GM19463 (cell line): ENCODE data around the gene VPS11.

ENCODE experiments used
- ATAC-seq: cut with Tn5 transposase; IDR thresholded peaks from one replicate; pipeline ENCODE4 v1.9.1; 2021; ENCODE audit warnings: mild to moderate bottlenecking, moderate library complexity; ENCODE audit not compliant: unreplicated experiment

Gene VPS11

DNA sequence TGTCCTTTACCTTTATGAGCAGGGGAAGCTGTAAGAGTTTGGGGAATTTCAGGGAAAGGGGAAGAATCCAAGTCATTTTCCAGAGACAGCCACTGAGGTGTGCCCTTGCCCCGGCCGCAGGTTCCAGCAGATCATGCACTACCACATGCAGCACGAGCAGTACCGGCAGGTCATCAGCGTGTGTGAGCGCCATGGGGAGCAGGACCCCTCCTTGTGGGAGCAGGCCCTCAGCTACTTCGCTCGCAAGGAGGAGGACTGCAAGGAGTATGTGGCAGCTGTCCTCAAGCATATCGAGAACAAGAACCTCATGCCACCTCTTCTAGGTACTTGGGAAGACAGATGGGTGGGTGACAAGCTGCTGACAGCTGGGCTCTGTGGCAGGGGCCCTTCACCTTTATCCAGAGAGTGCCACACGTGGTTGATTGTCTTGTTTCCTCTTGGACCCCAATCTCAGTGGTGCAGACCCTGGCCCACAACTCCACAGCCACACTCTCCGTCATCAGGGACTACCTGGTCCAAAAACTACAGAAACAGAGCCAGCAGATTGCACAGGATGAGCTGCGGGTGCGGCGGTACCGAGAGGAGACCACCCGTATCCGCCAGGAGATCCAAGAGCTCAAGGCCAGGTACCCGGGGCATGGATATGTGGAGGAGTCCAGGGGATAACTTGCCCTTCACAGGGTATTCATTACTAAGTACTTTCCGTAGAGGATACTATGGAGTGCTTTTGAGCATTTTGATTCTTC, 11.2 kb downstream of the VPS11 start:
- no peak for ATAC-seq

DNA sequence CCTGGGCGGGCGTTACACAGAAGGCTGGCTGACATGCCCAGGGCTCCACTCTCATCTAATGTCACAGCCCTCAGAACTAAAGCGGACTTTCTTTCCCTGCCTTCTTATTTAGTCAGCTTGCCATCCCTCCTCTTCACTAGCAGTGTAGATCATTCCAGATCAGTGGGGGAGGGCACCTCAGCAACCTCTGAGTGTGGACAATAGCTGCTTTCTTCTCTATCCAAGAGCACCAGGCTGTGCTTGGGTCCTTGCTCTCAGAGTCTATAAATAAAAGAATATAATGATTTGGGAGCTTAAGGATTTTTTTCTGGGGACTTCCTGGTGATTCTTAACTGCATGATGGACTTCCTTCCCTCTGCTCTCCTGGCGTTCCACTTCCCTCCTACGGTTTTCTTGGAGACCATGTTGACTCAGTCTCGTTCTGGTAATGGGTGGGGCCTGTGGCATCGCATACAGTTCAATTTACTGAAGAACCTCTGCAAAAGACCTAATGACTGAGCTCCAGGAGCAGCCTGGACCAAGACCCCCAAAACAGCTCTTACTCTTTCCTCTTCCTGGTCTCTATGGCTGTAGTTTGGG, 14.2 kb downstream of the VPS11 start:
- ATAC-seq, result no peak

DNA sequence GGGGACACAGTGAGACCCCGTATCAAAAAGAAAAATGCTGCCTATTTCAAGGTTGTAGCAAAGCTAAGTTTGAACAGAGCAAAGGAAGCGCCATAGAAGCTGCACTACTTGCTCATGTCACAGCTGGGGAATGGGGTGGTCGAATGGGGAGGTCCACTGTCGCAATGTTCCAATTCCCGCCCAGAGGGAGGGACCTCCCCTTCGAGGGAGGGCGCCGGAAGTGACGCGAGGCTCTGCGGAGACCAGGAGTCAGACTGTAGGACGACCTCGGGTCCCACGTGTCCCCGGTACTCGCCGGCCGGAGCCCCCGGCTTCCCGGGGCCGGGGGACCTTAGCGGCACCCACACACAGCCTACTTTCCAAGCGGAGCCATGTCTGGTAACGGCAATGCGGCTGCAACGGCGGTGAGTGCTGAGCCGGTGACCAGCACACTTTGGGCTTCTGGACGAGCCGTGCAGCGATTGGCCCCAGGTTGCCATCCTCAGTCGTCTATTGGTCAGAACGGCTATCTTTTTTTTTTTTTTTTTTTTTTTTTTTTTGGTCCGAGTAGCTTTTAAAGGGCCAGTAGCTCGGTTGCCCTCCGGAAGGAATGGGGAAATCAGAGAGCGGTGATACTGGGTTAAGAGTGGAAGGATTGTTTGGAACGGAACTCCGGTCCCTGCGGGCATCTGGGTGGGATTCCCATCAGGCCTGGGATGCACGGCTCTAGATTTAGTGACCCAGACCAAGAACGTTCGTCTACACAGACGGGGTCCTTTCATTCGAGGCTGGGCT, 17.2 kb downstream of the VPS11 start, which contains the start of gene HMBS:
HMBS (plus strand) TSS at position 219 of the 774 bp plus-strand sequence; CDS start at position 372, 153 bp downstream.
- peak; percentile 95 for ATAC-seq

DNA sequence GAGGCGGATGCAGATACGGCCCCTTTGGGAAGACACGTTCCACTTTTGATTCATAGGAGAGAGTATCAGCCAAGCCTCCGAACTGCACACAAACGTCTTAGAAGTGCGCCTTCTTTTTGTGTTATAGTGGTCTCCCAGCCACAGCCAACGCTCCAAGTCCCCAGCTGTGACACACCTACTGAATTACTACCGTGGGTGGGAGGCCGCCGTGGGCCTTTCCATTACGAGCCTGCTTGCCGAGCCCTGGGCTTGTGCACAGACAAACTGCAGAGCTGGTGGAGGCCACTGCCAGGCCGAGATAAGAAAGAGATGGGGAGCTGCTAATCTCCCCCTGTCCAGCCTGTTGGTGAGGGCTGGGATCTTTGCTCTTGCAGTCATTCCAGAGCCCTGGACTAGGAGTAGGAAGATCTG, 17.8 kb downstream of the VPS11 start:
- ATAC-seq, result peak; percentile 5

DNA sequence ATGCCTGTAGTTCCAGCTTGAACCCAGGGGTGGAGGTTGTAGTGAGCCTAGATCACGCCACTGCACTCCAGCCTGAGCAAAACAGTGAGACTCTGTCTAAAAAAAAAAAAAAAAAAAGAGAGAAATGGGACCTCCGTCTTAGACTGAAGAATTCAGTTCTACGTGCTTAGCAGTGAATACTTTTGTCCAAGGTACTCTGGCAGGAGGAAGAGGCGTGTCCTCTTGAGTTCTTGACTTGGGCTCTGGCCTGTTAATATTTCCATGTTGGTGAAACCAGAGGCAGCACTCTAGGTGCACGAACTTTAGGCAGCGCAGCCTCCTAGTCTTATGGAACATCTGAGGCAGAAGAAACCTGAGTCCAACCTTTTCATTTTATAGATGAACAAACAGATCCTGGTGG, 19.5 kb downstream of the VPS11 start:
- ATAC-seq, result no peak

DNA sequence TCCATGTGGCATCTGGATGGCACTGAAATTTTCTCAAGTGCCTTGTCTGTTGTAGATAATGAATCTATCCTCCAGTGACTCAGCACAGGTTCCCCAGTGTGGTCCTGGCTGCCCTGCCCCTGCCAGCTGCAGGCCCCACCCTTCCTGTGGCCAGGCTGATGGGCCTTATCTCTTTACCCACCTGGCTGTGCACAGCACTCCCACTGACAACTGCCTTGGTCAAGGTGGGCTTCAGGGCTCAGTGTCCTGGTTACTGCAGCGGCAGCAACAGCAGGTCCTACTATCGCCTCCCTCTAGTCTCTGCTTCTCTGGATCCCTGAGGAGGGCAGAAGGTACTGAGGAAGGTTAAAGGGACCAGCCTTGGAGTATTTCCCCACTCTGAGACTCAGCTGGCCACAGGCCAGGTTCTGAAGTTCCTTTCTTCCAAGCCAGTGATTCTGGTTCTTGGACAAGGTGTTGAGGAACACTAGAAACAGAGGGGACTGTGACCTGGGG, 20.2 kb downstream of the VPS11 start:
- no peak for ATAC-seq

DNA sequence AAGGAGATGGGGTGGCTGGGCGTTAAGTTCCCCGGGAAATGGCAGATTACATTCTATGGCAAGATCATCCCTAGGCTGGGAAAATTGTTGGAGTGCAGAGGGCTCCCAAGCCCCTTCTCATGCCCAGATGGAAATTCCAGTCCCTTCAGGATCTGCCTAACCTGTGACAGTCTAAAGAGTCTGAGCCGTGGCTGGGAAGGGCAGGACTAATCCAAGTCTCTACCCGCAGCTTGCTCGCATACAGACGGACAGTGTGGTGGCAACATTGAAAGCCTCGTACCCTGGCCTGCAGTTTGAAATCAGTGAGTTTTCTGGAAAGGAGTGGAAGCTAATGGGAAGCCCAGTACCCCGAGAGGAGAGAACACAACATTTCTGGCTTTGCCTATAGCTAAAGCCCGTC, 20.8 kb downstream of the VPS11 start:
- no peak for ATAC-seq

DNA sequence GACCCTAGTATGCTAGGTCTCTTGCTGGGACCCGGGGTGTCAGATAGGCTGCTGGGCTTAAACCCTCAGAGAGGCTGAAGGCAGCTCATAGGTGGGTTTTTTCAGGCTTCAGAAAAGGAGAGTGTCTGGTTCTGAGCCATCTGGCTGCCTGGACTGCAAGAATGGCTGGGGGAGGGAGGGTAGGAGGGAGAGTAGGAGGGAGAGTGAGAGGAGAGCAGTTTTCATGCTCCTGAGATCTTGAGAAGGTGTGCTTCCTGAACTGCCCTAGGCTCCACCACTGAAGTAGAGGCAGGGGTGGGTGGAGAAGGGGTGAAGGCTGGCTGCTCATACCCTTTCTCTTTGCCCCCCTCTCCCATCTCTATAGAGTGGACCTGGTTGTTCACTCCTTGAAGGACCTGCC, 21.7 kb downstream of the VPS11 start:
- no peak for ATAC-seq

DNA sequence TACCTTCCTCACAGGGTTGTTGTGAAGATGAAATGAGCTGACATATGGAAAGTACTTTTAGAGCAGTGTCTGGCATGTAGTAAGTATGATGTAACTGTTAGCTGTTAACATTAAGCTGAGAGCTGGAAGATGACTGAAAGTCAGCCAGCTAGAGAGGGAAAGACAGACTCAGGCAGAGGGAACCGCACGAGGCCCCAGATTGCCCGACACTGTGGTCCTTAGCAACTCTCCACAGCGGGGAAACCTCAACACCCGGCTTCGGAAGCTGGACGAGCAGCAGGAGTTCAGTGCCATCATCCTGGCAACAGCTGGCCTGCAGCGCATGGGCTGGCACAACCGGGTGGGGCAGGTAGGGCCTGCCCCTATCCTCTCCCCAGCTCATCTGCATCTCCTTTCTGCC, 23.6 kb downstream of the VPS11 start:
- ATAC-seq, result no peak

DNA sequence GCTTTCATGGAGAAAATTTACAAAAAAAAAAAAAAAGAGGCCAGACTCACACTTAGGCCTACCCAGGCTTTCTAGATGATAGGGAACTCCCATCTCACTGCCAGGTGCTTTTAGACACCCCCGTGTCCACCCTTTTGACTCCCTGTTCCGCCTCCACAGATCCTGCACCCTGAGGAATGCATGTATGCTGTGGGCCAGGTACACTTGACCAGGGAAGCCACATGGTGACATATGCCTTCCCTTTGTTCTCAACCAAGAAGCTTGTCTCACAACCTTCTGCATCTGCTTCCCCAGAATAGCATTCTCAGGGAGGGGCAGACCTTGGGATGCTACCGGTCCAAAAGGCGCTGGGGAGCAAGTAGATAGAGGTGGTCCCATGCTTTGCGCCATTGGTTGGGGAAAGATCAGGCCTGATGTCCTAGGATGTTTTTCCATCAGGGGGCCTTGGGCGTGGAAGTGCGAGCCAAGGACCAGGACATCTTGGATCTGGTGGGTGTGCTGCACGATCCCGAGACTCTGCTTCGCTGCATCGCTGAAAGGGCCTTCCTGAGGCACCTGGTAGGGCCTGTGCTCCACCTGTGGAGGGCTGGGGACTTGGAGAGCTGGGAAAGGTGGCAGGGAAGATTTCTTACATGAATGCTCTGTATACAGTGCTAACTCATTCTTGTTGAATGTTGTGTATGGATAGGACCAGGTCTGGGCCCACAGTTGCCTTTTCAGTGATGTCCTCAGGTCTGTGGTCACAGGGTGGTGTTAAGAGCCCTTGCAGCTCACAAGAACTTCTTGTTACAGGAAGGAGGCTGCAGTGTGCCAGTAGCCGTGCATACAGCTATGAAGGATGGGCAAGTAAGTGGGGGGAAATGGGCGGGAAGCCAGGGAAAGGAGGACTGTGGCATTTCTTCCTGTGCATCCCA, 24.6 kb downstream of the VPS11 start:
- ATAC-seq, result no peak

DNA sequence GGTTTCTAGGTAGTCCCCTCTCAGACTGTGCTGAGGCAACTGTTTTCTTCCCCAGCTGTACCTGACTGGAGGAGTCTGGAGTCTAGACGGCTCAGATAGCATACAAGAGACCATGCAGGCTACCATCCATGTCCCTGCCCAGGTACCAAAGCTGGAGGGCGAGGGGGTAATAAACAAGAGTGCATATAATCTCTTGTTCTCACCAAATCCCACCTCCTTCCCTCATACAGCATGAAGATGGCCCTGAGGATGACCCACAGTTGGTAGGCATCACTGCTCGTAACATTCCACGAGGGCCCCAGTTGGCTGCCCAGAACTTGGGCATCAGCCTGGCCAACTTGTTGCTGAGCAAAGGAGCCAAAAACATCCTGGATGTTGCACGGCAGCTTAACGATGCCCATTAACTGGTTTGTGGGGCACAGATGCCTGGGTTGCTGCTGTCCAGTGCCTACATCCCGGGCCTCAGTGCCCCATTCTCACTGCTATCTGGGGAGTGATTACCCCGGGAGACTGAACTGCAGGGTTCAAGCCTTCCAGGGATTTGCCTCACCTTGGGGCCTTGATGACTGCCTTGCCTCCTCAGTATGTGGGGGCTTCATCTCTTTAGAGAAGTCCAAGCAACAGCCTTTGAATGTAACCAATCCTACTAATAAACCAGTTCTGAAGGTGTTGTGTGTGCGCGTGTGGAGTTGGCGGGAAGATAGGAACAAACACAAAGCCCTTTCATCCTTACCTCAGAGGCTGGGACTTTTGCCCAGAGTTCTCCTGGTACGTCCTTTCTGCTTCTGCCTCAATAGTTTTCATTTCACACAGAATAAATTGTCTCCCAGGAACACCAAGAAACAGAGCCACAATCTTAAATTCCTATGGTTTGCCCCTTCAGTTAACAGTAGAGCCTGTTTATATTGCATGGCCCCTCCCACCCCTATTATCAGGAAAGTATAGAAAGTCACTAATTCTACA, 25.5 kb downstream of the VPS11 start:
- no peak for ATAC-seq

DNA sequence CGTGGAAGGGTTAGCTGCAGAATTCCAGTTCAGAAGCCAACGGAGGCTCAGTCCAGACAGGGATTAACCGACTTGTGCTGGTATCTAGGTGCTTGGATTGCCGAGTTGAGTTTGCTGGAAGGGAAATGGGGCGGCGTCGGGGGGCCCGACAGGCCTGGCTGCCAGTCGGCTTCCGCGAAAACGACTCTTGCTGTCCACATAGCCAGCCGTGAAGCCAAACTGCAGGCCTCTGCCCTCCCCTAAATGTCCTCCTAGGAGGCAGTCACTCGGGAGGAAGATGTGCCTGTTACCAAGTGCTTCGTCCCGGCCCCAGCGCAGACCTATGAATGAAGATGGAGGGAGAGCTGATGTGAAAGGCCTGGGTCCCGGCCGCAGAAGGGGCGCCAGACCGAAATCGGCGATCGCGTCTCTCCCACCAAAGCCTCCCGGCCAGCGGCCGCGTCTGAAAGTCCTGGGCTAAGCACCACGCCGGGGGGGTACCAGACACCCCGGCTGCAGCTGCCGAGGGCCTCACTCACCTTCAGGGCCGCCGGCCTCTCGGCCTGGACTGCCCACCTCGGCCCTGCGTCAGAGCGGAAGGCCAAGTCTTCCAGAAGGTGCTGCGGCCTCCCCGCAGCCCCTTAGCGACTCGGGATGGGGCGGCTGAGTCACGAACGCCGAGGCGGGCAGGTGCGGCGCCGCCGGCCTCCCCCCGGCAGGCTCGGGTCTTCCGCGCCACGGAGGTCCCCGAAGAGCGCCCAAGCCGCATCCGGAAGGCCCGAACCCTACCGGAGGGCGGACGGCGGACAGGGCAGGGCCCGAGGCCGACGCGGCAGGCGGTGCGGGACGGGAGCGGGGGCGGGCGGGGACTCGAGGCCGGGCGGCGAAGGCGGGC, 26.6 kb downstream of the VPS11 start:
- no peak for ATAC-seq

DNA sequence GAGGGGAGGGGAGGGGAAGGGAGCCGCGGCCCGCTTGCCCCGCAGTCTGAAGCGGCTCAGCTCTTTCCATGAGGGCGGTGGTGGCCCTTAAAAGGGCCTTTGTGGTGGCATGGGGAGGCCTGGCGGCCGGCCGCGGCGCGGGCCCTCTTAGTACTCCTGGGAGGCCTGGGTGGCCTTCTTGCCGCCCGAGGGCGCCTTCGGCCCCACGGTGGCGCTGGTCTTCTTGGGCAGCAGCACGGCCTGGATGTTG, 27.1 kb downstream of the VPS11 start:
- ATAC-seq, result peak; percentile 49

DNA sequence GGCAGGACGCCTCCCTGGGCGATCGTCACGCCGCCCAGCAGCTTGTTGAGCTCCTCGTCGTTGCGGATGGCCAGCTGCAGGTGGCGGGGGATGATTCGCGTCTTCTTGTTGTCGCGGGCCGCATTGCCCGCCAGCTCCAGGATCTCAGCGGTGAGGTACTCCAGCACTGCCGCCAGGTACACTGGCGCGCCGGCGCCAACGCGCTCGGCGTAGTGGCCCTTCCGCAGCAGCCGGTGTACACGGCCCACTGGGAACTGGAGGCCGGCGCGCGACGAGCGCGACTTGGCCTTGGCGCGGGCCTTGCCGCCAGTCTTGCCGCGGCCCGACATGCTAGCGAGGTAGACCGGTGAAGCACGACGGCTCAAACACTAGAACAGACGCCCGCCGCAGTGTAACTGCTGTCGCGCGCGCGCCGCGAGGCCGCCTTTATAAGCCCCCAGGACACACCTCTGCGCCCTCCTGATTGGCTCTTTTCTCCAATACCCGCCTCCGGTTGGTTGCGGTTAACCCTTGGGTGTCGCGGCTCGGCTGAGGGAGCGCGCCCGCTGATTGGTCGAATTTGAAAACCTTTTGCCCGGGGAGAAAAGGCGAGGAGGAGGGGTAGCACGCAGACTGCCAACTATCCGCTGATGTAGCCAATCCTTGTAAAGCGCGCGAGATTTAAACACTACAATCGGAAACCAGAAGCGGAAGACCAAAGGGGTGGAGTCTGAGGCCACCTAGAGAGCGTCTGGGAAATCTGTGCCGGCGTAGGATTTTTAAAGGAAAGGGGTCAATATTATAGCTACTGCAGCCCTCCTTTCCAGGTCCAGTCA, 27.7 kb downstream of the VPS11 start:
- peak; percentile 81 for ATAC-seq

DNA sequence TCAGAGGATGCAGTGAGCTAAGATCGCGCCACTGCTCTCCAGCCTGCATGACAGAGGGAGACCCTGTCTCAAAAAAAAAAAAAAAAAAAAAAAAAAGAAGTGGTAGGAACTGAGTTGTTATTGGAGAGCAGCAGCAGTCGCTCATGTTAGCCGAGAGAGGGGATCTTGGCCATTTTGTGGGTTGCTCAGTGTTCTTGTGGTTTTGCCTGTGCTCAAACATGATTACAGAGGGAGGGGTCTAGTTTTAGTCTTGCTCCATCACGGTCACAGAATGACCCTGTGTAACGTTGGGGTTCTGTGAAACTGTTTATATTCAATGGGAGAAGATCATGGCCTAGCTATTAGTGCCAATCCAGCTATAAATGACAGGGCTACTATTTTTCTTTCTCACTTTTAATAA, 32.1 kb downstream of the VPS11 start:
- no peak for ATAC-seq

DNA sequence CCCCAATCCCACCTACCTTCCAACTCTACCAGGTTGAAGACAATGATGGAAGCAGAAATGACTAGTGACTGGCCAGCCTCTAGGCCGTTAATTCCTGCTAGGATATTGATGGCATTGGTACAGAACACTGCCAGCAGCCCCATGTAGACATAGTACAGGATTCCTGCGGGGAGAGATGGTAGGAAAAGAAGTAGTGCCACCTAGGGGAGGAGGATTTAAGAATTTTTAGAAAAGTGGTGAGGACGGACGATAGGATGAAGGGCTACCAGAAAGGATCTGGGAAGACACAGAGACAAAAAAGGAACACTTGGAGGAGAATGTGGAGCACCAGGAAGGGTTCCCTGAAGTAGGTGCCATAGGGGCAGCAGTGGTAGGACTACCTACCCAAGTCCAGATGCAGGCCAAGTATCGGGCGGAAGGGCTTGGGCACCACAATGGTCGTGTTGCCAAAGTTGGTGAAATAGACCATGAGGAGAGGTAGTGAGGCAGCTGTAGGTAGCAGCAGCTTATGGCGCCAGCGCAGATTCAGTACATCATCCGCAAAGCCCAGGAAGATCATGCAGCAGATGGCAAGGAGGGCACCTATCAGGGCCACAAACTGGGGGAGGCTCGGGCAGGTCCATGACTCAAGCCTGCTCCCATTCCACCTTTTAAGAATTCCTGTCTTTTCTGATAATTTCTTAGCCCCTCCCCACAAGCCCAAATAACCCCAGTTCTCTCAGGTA, 32.8 kb downstream of the VPS11 start:
- no peak for ATAC-seq

DNA sequence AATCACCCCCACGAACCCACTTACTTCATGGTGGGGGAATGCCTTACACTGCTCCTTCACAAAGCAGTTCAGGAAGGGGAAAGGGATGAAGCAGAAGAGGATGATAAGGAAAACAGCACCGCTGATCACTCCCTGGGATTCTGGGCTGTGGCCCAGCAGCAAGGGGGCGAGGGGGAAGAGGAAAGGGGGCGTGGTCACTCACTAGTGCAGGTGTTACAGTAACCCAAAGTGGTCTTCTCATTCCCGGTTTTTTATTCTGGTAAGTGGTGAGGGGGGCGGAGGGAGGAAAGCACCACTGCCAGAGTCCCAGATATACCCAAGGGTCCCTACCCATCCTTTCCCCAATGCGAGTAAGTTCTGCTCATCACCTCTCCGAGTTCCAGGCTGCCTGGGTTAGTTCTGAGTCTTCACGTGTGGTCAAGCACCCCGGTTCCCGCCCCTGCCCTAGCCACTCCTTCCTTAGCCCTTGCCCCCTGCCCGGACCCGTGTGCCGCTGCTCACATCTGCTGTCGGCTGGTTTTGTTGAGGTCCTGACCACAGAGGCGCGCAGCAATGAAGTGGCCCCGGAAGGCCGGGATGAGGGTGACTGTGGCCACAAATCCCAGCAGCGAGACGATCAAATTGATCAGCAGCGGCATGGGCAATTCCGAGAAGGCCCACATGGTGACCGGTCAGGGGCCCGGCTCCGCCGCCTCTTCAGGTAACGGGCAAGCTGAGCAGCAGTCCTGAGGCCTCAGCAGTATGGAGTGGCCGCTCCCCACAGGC, 33.6 kb downstream of the VPS11 start:
- peak; percentile 14 for ATAC-seq
